Peyer's patch (tissue), 4 donors: ENCODE data around the gene MET. TPM values are rescaled to one million over a fixed set of nuclear protein-coding genes. Genes with fewer than 3 reads are reported as not detected.

Experiments used
- DNase-seq, 3 donors: peaks; one replicate each; pipeline ENCODE4 v3.0.0-alpha.2; 2017 to 2019
- H3K27ac ChIP-seq, 4 donors: fragments of 200-600 bp; sonication (generic); one replicate each; pipeline ENCODE4 v1.5.1; 2016 to 2019
- H3K27me3 ChIP-seq, 2 donors: fragments of 200-600 bp; sonication (generic); one replicate each; pipeline ENCODE4 v1.5.1; 2019
- H3K36me3 ChIP-seq, 3 donors: fragments of 200-600 bp; sonication (generic); one replicate each; pipeline ENCODE4 v1.5.1; 2016 to 2019
- H3K4me1 ChIP-seq, 4 donors: fragments of 200-600 bp; sonication (generic); one replicate each; pipeline ENCODE4 v1.5.1; 2016 to 2019
- H3K4me3 ChIP-seq, 4 donors: fragments of 200-600 bp; sonication (generic); 1 replicate in 3 of 4; 2 replicates in 1 of 4; pipeline ENCODE4 v1.5.1; 2016 to 2019; ENCODE audit warnings: mild to moderate bottlenecking in 1 of 4
- H3K9me3 ChIP-seq, 4 donors: fragments of 200-600 bp; sonication (generic); one replicate each; pipeline ENCODE4 v1.5.1; 2016 to 2019; ENCODE audit warnings: mild to moderate bottlenecking in 1 of 4
- CTCF ChIP-seq, 6 experiments: fragments of 450-650 bp in 4 of 6; fragments of 200-600 bp in 2 of 6; sonication (generic) in 1 of 6; IDR thresholded peaks; one replicate each; pipeline ENCODE4 v1.5.1; 2017 to 2019; ENCODE audit warnings: antibody characterized with exemption in 6 of 6, mild to moderate bottlenecking in 3 of 6, moderate library complexity in 1 of 6
- POLR2A ChIP-seq, 2 donors: fragments of 450-650 bp; IDR thresholded peaks; one replicate each; pipeline ENCODE4 v1.5.1; 2017; ENCODE audit warnings: antibody characterized with exemption in 2 of 2, mild to moderate bottlenecking in 2 of 2, moderate library complexity in 2 of 2
- total RNA-seq, 4 donors: library from RNA; depleted of rRNA; stranded (reverse); fragments of >200 nt; gene quantifications; one replicate each; pipeline ENCODE4 v1.1.0, GENCODE V29; 2016

The MET gene
- total RNA-seq, 4 donors from 2014 or later, result 2.5 to 34.0 (median 23.6) TPM

- Histone ChIP-seq H3K9me3 (no peaks in the 10 kb centered on the region), H3K4me3 (no peak overlapping the region), H3K4me1 (no peaks in the 10 kb centered on the region), H3K36me3 (no peaks in the 10 kb centered on the region), H3K27me3 (no peaks in the 10 kb centered on the region), H3K27ac (no peak overlapping the region)
- TF ChIP-seq CTCF (IDR thresholded peaks at IDR 0.05), result no peak
- no peak for TF ChIP-seq POLR2A (IDR thresholded peaks at IDR 0.05)
- no peak for DNase-seq
Observed at GRCh38 chr7:116730097-116731022, 58.4 kb downstream of the MET start.

- no peak overlapping the region for H3K27ac ChIP-seq
- H3K9me3 ChIP-seq, result no peaks in the 10 kb centered on the region
- H3K36me3 ChIP-seq, result no peaks in the 10 kb centered on the region
- H3K4me3 ChIP-seq, result no peak overlapping the region
- H3K27me3 ChIP-seq, result no peaks in the 10 kb centered on the region
- DNase-seq, result no peak
- no peaks in the 10 kb centered on the region for H3K4me1 ChIP-seq
- TF ChIP-seq CTCF (IDR thresholded peaks at IDR 0.05), result no peak
- no peak for TF ChIP-seq POLR2A (IDR thresholded peaks at IDR 0.05)
Observed at GRCh38 chr7:116731023-116731395, 59.0 kb downstream of the MET start.

GRCh38 chr7:116731445-116732335 lies 59.7 kb downstream of the MET start:
- H3K9me3 ChIP-seq, result no peaks in the 10 kb centered on the region
- no peaks in the 10 kb centered on the region for H3K4me1 ChIP-seq
- no peaks in the 10 kb centered on the region for H3K36me3 ChIP-seq
- TF ChIP-seq CTCF (IDR thresholded peaks at IDR 0.05) (no peak), POLR2A (IDR thresholded peaks at IDR 0.05) (no peak)
- no peak overlapping the region for H3K27ac ChIP-seq
- no peak for DNase-seq
- H3K27me3 ChIP-seq, result no peaks in the 10 kb centered on the region
- peak overlapping the region in 1 of 4 donors; percentile 16 for H3K4me3 ChIP-seq

GRCh38 chr7:116732788-116733694 lies 61.0 kb downstream of the MET start:
- no peak overlapping the region for H3K27ac ChIP-seq
- H3K27me3 ChIP-seq, result no peaks in the 10 kb centered on the region
- H3K36me3 ChIP-seq, result no peaks in the 10 kb centered on the region
- TF ChIP-seq CTCF (IDR thresholded peaks at IDR 0.05), result no peak
- TF ChIP-seq POLR2A (IDR thresholded peaks at IDR 0.05), result no peak
- no peaks in the 10 kb centered on the region for H3K4me1 ChIP-seq
- H3K4me3 ChIP-seq, result no peak overlapping the region
- H3K9me3 ChIP-seq, result no peaks in the 10 kb centered on the region
- no peak for DNase-seq
